Ovary (tissue), 9 donors: Measurements from ENCODE around the gene ACER2. TPM values are rescaled to one million over a fixed set of nuclear protein-coding genes. Genes with fewer than 3 reads are reported as not detected.

Source experiments
- DNase-seq, 5 donors: peaks; one replicate each; pipeline ENCODE4 v3.0.0-alpha.2; 2019 to 2020
- H3K27ac ChIP-seq, 2 donors: fragments of 200-600 bp; one replicate each; pipeline versions ENCODE4 v1.5.1 to v1.8.0; 2019 to 2022
- H3K27me3 ChIP-seq: fragments of 200-600 bp; one replicate; pipeline ENCODE4 v1.8.0; 2022
- H3K36me3 ChIP-seq: fragments of 200-600 bp; sonication (generic); one replicate; pipeline ENCODE4 v1.5.1; 2019
- H3K4me1 ChIP-seq: one replicate; pipeline ENCODE4 v1.8.1; 2013; ENCODE audit warnings: mild to moderate bottlenecking, moderate library complexity; ENCODE audit not compliant: insufficient read depth
- H3K4me3 ChIP-seq: fragments of 200-600 bp; sonication (generic); one replicate; pipeline ENCODE4 v1.5.1; 2017
- H3K9me3 ChIP-seq, 2 donors: fragments of 200-600 bp in 1 of 2; sonication (generic) in 1 of 2; one replicate each; pipeline versions ENCODE4 v1.5.1 to v1.8.1; 2013 to 2019; ENCODE audit warnings: mild to moderate bottlenecking in 1 of 2, moderate library complexity in 1 of 2
- CTCF ChIP-seq, 3 donors: fragments of 450-650 bp in 2 of 3; fragments of 200-600 bp in 1 of 3; IDR thresholded peaks; one replicate each; pipeline versions ENCODE4 v1.5.1 to v1.8.0; 2016 to 2022; ENCODE audit warnings: antibody characterized with exemption in 3 of 3, mild to moderate bottlenecking in 1 of 3
- EP300 ChIP-seq: sonication (generic); formaldehyde crosslinking; IDR thresholded peaks from one replicate; pipeline ENCODE4 v1.6.1; 2017; ENCODE audit warnings: antibody characterized with exemption
- POLR2A ChIP-seq: fragments of 450-650 bp; IDR thresholded peaks from one replicate; pipeline ENCODE4 v1.6.1; 2017; ENCODE audit warnings: antibody characterized with exemption, mild to moderate bottlenecking, moderate library complexity
- WGBS, 3 donors: extraction: QIAGEN DNeasy Blood & Tissue Kit in 1 of 3; methylation state at CpG; one replicate each; pipeline versions ENCODE4 v1.1.5 to v1.1.7; 2013 to 2017; 5-methylcytosine and 5-hydroxymethylcytosine counted together
- intact Hi-C, 4 donors: fragments of 100-400 bp; cut with DNase I; formaldehyde crosslinking; loops; one replicate each; pipeline versions ENCODE4 v1.11.0 to v1.15.1; 2022 to 2023
- polyA plus RNA-seq, 2 donors: library from polyadenylated mRNA; stranded (reverse); fragments of 200-250 nt in 1 of 2; fragments of 350-450 nt in 1 of 2; fragmentation: Illumina TruSeq in 1 of 2; extraction: RNeasy Lipid Tissue Mini Kit (QIAGEN cat#74804) in 1 of 2; gene quantifications; one replicate each; pipeline ENCODE4 v1.2.3, GENCODE V29; 2013 to 2014
- total RNA-seq, 7 donors: library from RNA; depleted of rRNA in 2 of 7; stranded (reverse); fragments of >200 nt in 2 of 7; fragmentation: NEBNext Ultra II Directional in 3 of 7; extraction: Animal tissue kit (Norgen Biotek cat#: 25700) in 3 of 7; gene quantifications; one replicate each; pipeline versions ENCODE4 v1.1.0 to v1.2.4, GENCODE V29; 2016 to 2023
- donor health status: DM: no; HTN: no; CAD: no; lungs with moderate emphysema.
- donor health status: DM: no; HTN: no; CAD: no.
- donor health status: Bipolar disorder and iron deficiency.
- donor health status: DM: yes; HTN: yes; CAD: no.
- donor health status: DM: no; HTN: no; CAD: no.
- donor health status: DM: yes; HTN: yes; CAD: no.

The ACER2 gene
- total and polyA plus RNA-seq, 9 donors: 0.80 to 10.0 (median 3.0) TPM

GRCh38 chr9:19484699-19485098 lies 75.9 kb downstream of the ACER2 start:
- no peaks in the 10 kb centered on the region for H3K27me3 ChIP-seq
- H3K9me3 ChIP-seq: no peaks in the 10 kb centered on the region
- intact Hi-C loops: no loop called here
- TF ChIP-seq POLR2A (no peak), EP300 (no peak), CTCF (IDR thresholded peaks at IDR 0.05) (no peak)
- 68 to 74% (median 73%) methylated on average over 1 of the region's 1 CpG for WGBS, 3 donors
- no peaks in the 10 kb centered on the region for H3K36me3 ChIP-seq
- DNase-seq: no peak
- no peak overlapping the region for H3K4me3 ChIP-seq
- H3K27ac ChIP-seq: no peak overlapping the region
- H3K4me1 ChIP-seq: no peaks in the 10 kb centered on the region

- intact Hi-C loops: no loop called here
- Histone ChIP-seq H3K27ac (no peak overlapping the region), H3K4me1 (no peaks in the 10 kb centered on the region), H3K36me3 (no peaks in the 10 kb centered on the region), H3K27me3 (no peaks in the 10 kb centered on the region), H3K9me3 (no peaks in the 10 kb centered on the region), H3K4me3 (no peak overlapping the region)
- WGBS, 3 donors: 71 to 86% (median 78%) methylated on average over 2 of the region's 2 CpGs
- no peak for TF ChIP-seq CTCF (IDR thresholded peaks at IDR 0.05)
- TF ChIP-seq EP300: no peak
- no peak for TF ChIP-seq POLR2A
- DNase-seq: no peak
These were observed 76.4 kb downstream of the ACER2 start for GRCh38 chr9:19485193-19485592.

GRCh38 chr9:19486803-19487202 lies 78.0 kb downstream of the ACER2 start:
- 93 to 95% (median 94%) methylated on average over 3 of the region's 3 CpGs for WGBS, 3 donors

GRCh38 chr9:19488721-19489120 lies 79.9 kb downstream of the ACER2 start:
- H3K27me3 ChIP-seq: no peaks in the 10 kb centered on the region
- no peak overlapping the region for H3K4me3 ChIP-seq
- H3K4me1 ChIP-seq: peaks cover 3% of the 10 kb centered on the region
- no peaks in the 10 kb centered on the region for H3K9me3 ChIP-seq
- TF ChIP-seq CTCF (IDR thresholded peaks at IDR 0.05) (no peak), EP300 (no peak), POLR2A (no peak)
- intact Hi-C loops: no loop called here
- no peak overlapping the region for H3K27ac ChIP-seq
- no peaks in the 10 kb centered on the region for H3K36me3 ChIP-seq
- no peak for DNase-seq
- WGBS, 3 donors: 53 to 83% (median 54%) methylated on average over 2 of the region's 2 CpGs

More at GRCh38 chr9:19486803-19487202, 78.0 kb downstream of the ACER2 start:
- Histone ChIP-seq H3K27ac (no peak overlapping the region), H3K27me3 (no peaks in the 10 kb centered on the region), H3K4me1 (no peaks in the 10 kb centered on the region), H3K36me3 (no peaks in the 10 kb centered on the region), H3K9me3 (no peaks in the 10 kb centered on the region), H3K4me3 (no peak overlapping the region)
- intact Hi-C loops: no loop called here
- DNase-seq: no peak
- TF ChIP-seq POLR2A (no peak), CTCF (IDR thresholded peaks at IDR 0.05) (no peak), EP300 (no peak)
